GM18499 (cell line): ENCODE results near the gene STRAP.
"Not testable (repeated sequence)": the region's sequence is repeated elsewhere in the genome, so short reads cannot be mapped to it uniquely, and the experiment has no call there.

Experiments
- ATAC-seq: cut with Tn5 transposase; IDR thresholded peaks from one replicate; pipeline ENCODE4 v1.9.1; 2021; ENCODE audit warnings: moderate number of reproducible peaks; ENCODE audit not compliant: insufficient read depth, unreplicated experiment

The STRAP gene

DNA sequence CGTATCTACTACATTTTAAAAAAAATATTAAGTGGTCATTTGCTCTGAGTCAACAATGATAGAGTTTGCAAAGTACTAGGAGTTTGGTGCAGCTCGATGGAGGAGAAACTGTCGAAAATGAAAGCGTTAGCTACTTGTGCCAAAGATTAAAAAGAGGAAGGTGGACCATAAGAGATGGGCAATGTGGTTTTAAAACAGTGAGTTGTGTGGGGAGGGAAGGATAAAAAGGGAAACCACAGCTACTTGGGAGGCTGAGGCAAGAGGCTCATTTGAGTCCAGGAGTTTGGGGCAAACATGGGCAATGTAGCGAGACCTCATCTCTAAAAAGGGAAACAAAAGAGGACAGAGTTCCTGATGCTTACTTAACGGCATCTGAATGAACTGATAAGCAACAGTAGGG lies 18.2 kb upstream of the STRAP start:
- peak; percentile 79 for ATAC-seq

GRCh38 chr12:15868186-15868585 lies 14.0 kb upstream of the STRAP start:
- no peak for ATAC-seq

GRCh38 chr12:15873556-15873955 lies 8.6 kb upstream of the STRAP start:
- ATAC-seq: no peak

DNA sequence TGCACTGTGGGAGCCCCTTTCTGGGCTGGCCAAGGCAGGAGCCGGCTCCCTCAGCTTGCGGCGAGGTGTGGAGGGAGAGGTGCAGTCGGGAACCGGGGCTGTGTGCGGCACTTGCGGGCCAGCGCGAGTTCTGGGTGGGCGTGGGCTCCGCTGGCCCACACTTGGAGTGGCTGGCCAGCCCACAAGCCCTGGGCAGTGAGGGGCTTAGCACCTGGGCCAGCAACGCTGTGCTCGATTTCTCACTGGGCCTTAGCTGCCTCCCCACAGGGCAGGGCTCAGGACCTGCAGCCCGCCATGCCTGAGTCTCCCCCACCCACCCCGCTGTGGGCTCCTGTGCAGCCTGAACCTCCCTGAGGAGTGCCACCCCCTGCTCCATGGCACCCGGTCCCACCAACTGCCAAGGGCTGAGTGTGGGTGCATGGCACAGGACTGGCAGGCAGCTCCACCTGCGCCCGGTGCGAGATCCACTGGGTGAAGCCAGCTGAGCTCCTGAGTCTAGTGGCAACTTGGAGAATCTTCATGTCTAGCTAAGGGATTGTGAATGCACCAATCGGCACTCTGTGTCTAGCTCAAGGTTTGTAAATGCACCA lies 7.5 kb upstream of the STRAP start:
- ATAC-seq: not testable (repeated sequence)

DNA sequence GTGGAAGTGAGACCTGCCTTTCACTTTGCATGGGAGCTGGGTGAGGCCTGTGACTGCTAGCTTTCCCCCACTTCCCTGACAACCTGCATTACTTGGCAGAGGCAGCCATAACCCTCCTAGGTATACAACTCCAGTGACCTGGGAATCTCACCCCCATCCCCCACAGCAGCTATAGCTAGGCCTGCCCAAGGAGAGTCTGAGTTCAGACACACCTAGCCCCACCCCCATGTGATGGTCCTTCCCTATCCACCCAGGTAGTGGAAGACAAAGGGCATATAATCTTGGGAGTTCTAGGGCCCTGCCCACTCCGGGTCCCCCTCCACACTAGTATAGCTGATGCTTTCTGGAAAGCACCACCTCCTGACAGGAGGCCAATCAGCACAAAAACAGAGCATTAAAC lies 6.3 kb upstream of the STRAP start:
- no peak for ATAC-seq

DNA sequence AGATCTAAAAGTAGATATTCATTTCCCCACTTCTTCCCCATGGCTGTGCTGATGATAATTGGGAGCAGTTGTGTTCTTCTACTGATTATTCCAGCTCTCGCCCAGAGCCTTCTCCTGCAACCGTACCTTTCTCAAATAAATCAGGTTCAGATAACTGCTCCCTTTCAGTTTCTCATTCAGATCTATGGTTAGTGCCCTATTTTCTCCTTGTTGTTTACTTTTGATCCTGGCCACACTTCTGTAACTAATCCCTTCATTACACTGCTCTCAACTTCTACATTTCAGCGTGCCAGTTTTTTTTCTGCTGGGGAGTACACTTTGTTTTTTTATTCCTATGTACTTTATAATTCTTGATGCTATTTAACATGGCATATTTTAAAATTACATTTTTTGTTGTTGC lies 2.8 kb upstream of the STRAP start:
- ATAC-seq: no peak

- ATAC-seq: no peak
These were observed 1.5 kb upstream of the STRAP start for GRCh38 chr12:15880721-15881120.

GRCh38 chr12:15883536-15883935 lies 1.3 kb downstream of the STRAP start:
- ATAC-seq: no peak

DNA sequence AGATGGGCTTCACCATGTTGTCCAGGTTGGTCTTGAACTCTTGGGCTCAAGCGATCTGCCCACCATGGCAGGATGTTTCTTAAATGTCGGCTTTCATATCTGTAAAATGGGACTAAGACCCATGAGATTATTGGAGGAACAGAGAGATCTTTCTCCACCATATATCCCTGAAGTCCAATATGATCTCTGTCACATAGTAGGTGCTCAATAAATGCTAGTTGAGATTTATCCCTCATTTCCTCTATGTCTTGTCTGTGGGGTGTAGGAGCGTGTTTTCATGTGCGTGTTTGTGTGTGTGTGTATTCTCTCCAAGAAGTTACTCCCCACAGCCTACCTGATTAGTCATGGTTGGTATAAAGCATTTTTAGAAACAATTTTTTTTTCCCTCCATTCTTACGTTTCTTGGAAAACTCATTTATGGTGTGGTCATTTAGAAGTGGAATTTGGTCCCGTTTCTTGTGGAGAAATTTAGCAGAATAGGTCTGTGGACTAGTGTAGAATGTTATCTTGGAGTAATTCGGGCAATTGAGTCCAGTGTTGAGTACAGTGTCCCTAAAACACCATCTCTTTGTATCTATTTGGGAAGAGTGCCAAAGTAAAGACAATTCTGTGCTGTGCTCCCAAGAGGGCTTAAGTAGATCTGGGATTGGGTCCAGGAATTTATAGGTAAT lies 4.3 kb downstream of the STRAP start:
- ATAC-seq: no peak

DNA sequence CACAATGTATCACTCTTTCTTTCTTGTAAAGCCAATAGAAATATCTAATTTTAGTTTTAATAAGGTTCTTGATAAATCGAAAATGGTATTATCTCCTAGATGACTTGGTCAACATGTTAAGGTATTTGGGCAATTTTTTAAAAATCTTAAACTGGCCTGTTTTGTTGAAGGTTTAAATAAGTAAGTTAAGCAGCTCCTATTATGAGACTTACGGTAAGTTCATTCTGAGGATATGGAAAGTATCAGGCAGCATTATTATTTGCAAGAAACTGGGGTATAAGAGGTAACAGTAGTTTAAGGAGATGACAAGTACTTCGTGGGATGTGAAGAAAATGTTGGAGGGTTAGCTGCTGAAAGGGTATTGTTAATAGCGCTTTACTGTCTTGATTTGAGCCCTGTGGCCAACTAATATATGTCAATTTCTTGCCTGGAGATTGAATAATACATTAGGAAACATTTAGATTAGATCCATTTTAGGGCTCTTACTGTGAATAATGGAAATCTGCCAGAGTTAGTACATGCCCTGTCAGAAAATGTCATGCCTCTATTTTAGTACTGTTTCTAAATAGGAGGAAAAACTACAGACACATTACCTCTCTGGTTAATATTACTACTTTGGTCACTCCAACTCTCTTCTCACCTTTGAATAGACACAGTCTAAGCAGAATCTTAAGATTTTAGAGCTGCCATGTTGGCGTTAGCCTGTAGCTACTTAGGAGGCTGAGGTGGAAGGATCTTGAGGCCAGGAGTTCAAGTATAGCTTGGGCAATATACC lies 5.0 kb downstream of the STRAP start:
- no peak for ATAC-seq

DNA sequence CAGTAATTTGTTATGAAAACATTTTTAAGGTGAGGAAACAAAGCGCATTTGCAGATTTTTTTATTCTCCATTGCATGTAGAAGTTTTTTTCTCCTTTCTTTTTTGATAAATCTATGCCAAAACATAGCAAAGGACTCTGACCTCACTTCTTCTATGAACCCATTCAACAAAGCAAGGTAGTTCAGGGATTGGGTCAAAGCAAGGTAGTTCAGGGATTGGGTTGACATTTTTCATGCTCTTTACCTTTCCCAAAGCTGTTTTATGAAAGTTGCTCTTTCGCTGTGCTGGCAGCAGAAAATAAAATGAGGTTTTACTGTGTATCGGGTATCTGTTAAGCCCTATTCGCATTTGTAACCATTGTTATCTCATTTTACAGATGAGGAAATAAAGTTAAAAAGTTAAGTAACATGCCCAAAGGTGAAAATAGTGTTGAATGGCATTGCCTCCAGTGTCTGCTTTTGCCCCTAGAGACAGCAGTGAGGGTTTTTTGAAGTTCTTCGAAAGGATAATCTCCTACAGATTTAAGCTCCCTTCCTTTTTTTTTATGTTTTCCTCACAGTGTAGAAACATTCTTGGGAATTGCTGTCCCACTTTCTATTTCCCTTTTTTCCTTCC lies 10.6 kb downstream of the STRAP start:
- no peak for ATAC-seq

DNA sequence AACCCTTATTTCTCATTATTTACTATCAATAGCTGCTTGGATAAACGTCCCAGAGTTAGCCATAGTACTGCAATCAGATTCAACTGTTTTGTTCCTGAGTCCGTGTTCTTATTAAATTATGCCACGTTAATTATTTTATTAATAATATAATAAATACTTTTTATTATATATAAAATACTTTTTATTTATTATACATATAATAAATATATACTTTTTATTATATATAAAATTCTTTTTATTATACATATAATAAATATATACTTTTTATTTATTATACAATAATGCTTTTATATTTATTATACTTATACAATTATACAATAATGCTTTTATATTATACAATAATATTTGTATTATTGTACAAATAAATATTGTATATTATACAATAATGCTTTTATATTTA lies 11.1 kb downstream of the STRAP start:
- no peak for ATAC-seq

GRCh38 chr12:15896867-15897266 lies 14.7 kb downstream of the STRAP start:
- no peak for ATAC-seq

DNA sequence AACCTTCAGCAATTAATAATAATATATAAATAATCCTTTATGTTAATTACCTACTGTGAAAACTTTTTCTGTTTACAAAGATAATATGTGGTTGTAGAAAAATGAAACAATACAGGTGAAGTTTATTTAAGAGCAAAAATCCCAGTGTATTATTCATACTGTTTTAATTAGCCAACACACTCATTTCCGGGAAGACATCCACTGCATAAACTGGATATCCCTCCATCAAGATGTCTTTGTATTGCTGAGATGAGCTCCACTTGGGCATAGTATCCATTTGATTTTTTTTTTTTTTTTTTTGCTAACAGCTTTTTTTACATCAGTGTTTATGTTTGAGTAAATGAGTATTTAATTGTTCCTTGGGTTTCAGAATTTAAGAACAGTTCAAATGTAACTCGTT lies 15.2 kb downstream of the STRAP start:
- no peak for ATAC-seq

- ATAC-seq: peak; percentile 58
These were observed 17.2 kb downstream of the STRAP start for GRCh38 chr12:15899282-15899870.

- no peak for ATAC-seq
These were observed 22.3 kb downstream of the STRAP start for GRCh38 chr12:15904378-15904920.

GRCh38 chr12:15910468-15910863 lies 28.3 kb downstream of the STRAP start:
- no peak for ATAC-seq

GRCh38 chr12:15910864-15911721 lies 28.9 kb downstream of the STRAP start, which contains the start of gene DERA:
DERA (plus strand) TSS chr12:15911332; CDS start chr12:15911384, 52 bp downstream.
- ATAC-seq: peak; percentile 44

DNA sequence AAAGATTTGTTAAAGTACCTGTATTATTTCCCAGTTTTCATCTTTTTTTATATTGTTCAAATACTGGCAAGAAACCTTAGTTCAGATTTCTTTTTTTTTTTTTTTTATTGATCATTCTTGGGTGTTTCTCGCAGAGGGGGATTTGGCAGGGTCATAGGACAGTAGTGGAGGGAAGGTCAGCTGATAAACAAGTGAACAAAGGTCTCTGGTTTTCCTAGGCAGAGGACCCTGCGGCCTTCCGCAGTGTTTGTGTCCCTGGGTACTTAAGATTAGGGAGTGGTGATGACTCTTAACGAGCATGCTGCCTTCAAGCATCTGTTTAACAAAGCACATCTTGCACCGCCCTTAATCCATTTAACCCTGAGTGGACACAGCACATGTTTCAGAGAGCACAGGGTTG lies 29.7 kb downstream of the STRAP start:
- not testable (repeated sequence) for ATAC-seq
